ACC112 (cell line): Measurements from ENCODE around the gene BANK1.

Experiments
- H2AFZ ChIP-seq: fragments of 200-600 bp; sonication (generic); one replicate; pipeline ENCODE4 v1.6.0; 2017; ENCODE audit warnings: antibody characterized with exemption, low read length; ENCODE audit not compliant: unreplicated experiment
- H3K27ac ChIP-seq: fragments of 200-600 bp; sonication (generic); 2 replicates; pipeline ENCODE4 v1.5.1; 2014; ENCODE audit warnings: low read depth, mild to moderate bottlenecking, antibody characterized with exemption, low read length, moderate library complexity
- H3K27me3 ChIP-seq: fragments of 200-600 bp; sonication (generic); 2 replicates; pipeline ENCODE4 v1.6.1; 2014; ENCODE audit warnings: mild to moderate bottlenecking, antibody characterized with exemption, low read length, moderate library complexity, mixed read lengths; ENCODE audit not compliant: insufficient read depth
- H3K36me3 ChIP-seq: fragments of 200-600 bp; sonication (generic); 2 replicates; pipeline ENCODE4 v1.6.1; 2016; ENCODE audit warnings: mild to moderate bottlenecking, antibody characterized with exemption, low read length, moderate library complexity, mixed read lengths; ENCODE audit not compliant: insufficient read depth
- H3K4me1 ChIP-seq: fragments of 200-600 bp; sonication (generic); one replicate; pipeline ENCODE4 v1.6.1; 2016; ENCODE audit warnings: low read length, mixed read lengths; ENCODE audit not compliant: insufficient read depth, unreplicated experiment, control insufficient read depth
- H3K4me3 ChIP-seq: fragments of 200-600 bp; sonication (generic); 2 replicates; pipeline ENCODE4 v1.5.1; 2014; ENCODE audit warnings: mild to moderate bottlenecking, low read depth, low read length
- H3K79me2 ChIP-seq: fragments of 200-600 bp; sonication (generic); one replicate; pipeline ENCODE4 v1.6.0; 2016; ENCODE audit warnings: low read length; ENCODE audit not compliant: control insufficient read depth, unreplicated experiment, insufficient read depth

The BANK1 gene

GRCh38 chr4:101954975-101955678 lies 164.6 kb downstream of the BANK1 start:
- peaks cover 16% of the 10 kb centered on the region for H3K4me1 ChIP-seq
- no peaks in the 10 kb centered on the region for H3K36me3 ChIP-seq
- no peak overlapping the region for H3K27ac ChIP-seq

DNA sequence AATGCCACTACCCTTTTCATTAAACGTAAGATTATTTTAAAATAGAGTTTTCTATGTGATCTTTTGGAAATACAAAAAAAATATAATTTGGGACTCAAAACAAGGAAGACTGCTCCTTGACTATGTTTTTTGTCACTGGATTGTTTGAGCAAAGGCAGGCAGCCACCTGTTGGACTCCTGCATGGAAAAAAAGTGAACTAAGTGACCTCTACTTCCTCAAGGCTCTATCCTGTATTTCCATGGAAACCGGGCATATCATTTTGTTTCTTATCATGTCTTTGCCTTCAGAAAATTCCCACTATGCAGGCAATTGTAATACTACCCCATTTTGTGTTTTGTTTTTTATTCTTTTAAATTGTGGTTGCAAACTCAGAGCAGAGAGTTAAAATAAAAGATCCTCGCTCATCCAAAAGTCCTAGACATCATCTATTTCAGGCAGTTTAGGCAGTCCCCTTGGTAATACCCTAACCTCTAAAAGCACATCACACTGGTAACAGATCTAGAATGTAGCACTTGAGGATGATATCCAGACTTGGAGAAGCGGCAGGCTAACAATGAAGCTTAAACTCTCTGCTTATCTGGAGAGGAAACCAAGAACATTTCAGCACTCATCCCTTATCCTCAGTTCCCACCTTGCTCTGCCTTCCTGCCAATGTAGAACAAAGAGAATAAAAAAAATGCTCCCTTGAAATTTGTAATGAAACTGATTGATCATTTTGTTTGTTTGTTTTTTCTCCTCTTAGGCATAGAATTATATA lies 165.7 kb downstream of the BANK1 start:
- no peaks in the 10 kb centered on the region for H3K79me2 ChIP-seq
- H3K27ac ChIP-seq: no peak overlapping the region
- no peaks in the 10 kb centered on the region for H3K36me3 ChIP-seq
- no peak overlapping the region for H3K4me3 ChIP-seq
- peaks cover 16% of the 10 kb centered on the region for H3K4me1 ChIP-seq
- no peak overlapping the region for H2AFZ ChIP-seq
- no peaks in the 10 kb centered on the region for H3K27me3 ChIP-seq

More at GRCh38 chr4:101954975-101955678, 164.6 kb downstream of the BANK1 start:
- Histone ChIP-seq H3K79me2 (no peaks in the 10 kb centered on the region), H2AFZ (no peak overlapping the region), H3K27me3 (no peaks in the 10 kb centered on the region), H3K4me3 (no peak overlapping the region)

DNA sequence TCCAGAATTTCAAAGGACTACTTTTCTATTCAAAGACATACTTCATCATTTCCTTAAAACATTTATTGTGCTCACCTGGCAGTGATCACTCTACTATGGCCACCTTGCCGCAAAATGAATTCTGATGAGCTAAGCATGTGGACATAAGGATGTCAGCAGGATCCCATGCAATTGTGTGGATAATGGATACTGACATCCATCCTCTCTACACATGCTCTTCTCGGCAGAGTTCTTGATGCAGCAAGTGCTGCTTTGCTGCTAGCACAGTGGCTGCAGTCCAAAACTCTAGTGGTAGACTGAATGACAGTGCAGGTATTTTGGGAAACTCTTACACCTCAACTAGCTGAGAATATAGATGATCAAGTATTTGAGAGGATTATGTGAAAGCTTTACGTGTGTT lies 168.0 kb downstream of the BANK1 start:
- Histone ChIP-seq H3K4me1 (peaks cover 16% of the 10 kb centered on the region), H3K4me3 (no peak overlapping the region), H3K79me2 (no peaks in the 10 kb centered on the region), H3K36me3 (no peaks in the 10 kb centered on the region), H2AFZ (no peak overlapping the region), H3K27me3 (no peaks in the 10 kb centered on the region), H3K27ac (no peak overlapping the region)

DNA sequence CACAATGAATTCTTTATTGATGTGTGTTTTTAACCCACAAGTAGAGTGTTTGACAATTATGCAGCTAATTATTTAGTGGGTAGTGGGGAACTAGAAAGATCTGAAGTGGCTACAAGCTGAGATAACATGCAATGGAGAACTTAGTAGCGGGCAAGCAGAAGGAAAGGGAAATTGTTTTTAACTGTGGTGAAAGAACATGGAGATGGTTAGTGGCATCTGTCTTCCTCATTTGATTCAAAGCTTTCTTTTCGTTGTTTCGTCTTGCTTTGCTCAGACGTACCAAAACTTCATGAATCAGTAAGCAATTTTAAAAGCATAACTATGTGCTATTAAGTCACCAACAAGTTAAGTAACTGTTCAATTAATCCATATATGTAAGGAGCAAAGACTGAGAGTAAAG lies 169.9 kb downstream of the BANK1 start:
- H3K27ac ChIP-seq: no peak overlapping the region
- no peaks in the 10 kb centered on the region for H3K36me3 ChIP-seq
- peaks cover 3% of the 10 kb centered on the region for H3K4me1 ChIP-seq
- no peaks in the 10 kb centered on the region for H3K79me2 ChIP-seq
- no peak overlapping the region for H2AFZ ChIP-seq
- no peak overlapping the region for H3K4me3 ChIP-seq
- no peaks in the 10 kb centered on the region for H3K27me3 ChIP-seq

- Histone ChIP-seq H2AFZ (peak overlapping the region; percentile 45), H3K27ac (no peak overlapping the region), H3K27me3 (no peaks in the 10 kb centered on the region), H3K79me2 (no peaks in the 10 kb centered on the region), H3K4me1 (peaks cover 3% of the 10 kb centered on the region), H3K4me3 (no peak overlapping the region), H3K36me3 (no peaks in the 10 kb centered on the region)
Measured at GRCh38 chr4:101961144-101961543, 170.6 kb downstream of the BANK1 start.

DNA sequence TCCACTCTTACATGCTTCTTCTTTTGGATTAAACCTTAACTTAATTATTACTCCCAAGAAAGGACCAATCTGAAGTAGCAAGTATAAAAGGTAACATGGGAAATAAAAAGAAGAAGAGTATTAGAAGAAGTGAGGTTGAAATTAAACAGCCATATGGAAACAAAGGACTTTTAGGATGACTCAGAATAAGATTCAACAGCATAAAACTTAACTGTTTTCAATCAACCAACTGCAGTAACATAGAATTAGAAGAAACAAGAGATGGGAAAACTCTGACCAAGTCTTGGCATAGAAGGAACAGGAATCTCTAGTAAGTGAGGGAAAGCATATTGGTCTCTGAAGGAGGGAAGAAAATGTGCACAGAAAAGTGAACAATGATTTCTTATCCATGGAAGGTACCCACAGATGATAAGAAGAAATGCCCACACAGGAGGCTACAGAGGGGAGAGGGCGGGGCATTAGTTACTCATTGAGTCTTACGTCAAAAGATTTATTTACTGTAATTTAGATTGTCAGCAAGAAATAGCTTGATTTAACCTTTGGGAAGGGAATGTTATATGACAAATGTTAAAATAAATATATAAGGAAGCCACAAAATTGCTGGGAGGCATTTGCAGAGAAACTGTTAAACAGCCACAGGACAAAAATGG lies 177.3 kb downstream of the BANK1 start:
- peaks cover 6% of the 10 kb centered on the region for H3K4me1 ChIP-seq
- no peak overlapping the region for H3K27ac ChIP-seq
- H3K27me3 ChIP-seq: no peaks in the 10 kb centered on the region
- no peak overlapping the region for H2AFZ ChIP-seq
- no peaks in the 10 kb centered on the region for H3K36me3 ChIP-seq
- H3K4me3 ChIP-seq: no peak overlapping the region
- H3K79me2 ChIP-seq: no peaks in the 10 kb centered on the region

DNA sequence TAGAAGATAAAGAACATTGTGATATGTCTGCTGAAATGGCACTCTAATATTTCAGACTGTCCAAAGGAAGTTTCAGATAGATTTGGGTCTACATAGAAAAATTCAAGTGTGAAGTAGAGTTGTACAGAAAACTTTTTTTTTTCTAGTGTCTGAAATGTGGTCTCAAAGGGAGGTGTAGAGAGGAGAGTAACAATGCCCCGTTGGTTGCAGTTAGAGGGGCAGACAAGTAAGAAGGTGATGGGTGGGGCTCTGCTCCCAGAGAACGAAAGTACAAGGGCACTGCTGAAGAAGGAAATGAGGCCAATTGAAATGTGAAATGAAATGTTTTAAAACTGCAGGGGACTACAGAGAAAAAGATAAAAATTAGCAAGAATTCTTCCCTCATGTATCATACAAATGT lies 177.8 kb downstream of the BANK1 start:
- Histone ChIP-seq H3K27ac (no peak overlapping the region), H3K79me2 (no peaks in the 10 kb centered on the region), H2AFZ (no peak overlapping the region), H3K4me1 (peaks cover 6% of the 10 kb centered on the region), H3K36me3 (no peaks in the 10 kb centered on the region), H3K4me3 (no peak overlapping the region), H3K27me3 (no peaks in the 10 kb centered on the region)

GRCh38 chr4:101969965-101970364 lies 179.4 kb downstream of the BANK1 start:
- no peaks in the 10 kb centered on the region for H3K79me2 ChIP-seq
- H3K36me3 ChIP-seq: no peaks in the 10 kb centered on the region
- no peak overlapping the region for H3K27ac ChIP-seq
- no peak overlapping the region for H2AFZ ChIP-seq
- no peak overlapping the region for H3K4me3 ChIP-seq
- peaks cover 6% of the 10 kb centered on the region for H3K4me1 ChIP-seq
- H3K27me3 ChIP-seq: no peaks in the 10 kb centered on the region

DNA sequence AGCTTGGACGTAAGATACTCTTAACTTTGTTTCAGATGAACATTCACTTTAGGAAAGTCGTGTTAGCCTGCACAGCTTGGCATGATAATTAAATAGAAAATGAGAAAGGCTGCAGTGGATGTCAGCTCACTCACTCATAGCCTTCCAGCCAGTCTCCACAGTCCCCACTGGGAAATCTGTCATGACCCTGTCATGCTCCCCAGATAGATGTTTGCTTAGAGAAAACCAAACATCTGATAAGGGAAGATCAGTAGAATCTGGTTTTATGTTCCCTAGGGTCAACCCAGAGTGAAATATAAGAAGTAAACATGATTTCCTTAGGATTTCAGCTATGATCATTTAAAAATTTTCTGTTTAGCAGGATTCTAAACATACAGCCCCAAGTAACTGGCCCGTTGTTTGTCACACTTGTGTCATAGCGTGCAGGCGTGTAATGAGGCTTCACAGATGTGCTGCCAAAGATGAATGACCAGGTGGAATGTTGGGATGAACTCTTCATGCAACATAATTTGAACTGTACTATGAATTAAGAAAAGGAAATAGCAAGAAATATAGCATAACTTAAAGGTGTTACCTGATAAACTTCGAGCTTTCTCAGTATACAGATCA lies 180.1 kb downstream of the BANK1 start:
- H3K4me3 ChIP-seq: no peak overlapping the region
- no peaks in the 10 kb centered on the region for H3K27me3 ChIP-seq
- no peaks in the 10 kb centered on the region for H3K36me3 ChIP-seq
- H2AFZ ChIP-seq: no peak overlapping the region
- no peak overlapping the region for H3K27ac ChIP-seq
- H3K79me2 ChIP-seq: no peaks in the 10 kb centered on the region
- peaks cover 6% of the 10 kb centered on the region for H3K4me1 ChIP-seq

- no peak overlapping the region for H3K4me3 ChIP-seq
- peaks cover 21% of the 10 kb centered on the region for H3K4me1 ChIP-seq
- no peaks in the 10 kb centered on the region for H3K79me2 ChIP-seq
- no peak overlapping the region for H3K27ac ChIP-seq
- H3K36me3 ChIP-seq: no peaks in the 10 kb centered on the region
- no peaks in the 10 kb centered on the region for H3K27me3 ChIP-seq
- no peak overlapping the region for H2AFZ ChIP-seq
Measured at GRCh38 chr4:101972791-101973190, 182.3 kb downstream of the BANK1 start.
